ENCODE results near the gene HMX1.

Gene HMX1

GRCh38 chr4:8872402-8873291 is 1.0 kb upstream of the HMX1 start:
- DNase-seq (ENCODE audit: low read depth), result no peak
- no peak overlapping the region for H3K4me3 ChIP-seq (ENCODE audit: low read depth, low read length)

DNA sequence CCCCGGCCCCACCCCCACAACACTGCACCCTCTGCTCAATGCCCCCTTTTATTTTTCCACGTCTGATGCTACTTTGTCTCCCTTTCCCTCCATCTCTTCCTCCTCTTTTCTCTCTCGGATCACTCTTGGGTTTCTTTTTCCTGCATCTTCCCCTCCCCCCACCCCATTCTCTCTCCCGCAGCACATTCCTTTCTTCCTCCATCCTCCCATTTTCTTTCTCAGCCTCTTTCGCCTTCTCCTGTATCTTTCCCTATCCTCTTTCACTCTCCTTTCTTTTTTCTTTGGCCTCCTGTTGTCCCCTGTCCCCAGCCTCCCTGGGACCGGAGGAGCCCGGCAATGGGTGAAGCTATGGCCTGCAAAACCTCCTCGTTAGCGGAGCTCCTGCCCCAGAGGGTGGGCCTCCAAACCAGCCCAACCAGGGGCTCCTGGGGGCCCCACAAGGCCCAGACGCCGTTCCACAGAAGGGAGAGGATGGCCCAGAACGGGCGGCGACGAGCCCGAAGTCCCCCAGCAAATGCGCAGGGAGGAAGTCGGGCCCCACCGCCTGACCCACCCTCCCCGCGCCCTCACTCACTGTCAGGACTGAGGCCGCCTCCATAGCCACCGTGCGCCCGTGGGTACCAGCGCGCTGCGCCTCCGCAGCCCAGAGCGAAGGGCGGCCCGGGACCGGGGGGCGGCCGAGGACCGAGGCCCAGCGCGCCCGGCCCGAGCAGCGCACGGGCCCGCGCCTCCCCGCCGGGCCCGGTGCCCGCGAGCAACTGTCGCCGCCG is 807 bp downstream of the HMX1 start:
- DNase-seq (ENCODE audit: low read depth), result no peak
- no peak overlapping the region for H3K4me3 ChIP-seq (ENCODE audit: low read depth, low read length)

DNA sequence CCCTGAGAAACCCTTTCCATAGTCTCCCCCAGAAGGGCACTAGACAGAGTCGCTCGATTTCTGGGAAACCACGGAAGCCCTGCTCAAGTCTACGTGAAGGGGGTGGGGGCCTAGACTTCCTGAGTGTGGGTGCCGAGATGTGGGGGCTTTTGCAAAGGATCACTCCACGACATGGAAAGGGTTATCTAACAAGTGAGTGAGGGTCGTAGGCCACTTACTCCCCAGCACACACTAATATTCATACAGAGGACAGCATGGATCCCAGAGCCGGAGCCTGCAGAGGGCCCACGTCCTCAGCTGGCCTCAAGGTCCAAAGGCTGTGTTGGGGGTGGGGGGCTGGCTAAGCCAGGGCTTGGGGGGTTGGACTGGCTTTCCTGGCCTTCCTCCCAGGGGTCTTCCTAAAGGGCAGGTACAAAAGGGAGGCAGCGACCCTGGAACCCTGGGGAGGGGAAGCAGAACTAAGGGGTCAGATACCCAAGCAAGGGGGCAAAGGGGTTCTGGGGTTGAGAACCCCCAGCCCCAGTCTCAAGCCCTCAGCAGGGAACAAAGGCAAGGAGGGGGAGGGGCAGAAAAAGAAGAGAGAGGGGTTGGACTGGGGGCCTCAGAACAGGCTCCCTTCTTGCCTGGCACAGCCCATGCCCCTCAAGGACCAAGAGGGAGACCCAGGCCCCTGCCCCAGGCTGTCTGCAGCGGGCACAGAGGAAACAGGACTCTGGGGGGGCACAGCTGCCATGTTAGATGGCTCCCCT is 1.6 kb downstream of the HMX1 start:
- no peak overlapping the region for H3K4me3 ChIP-seq (ENCODE audit: low read depth, low read length)
- no peak for DNase-seq (ENCODE audit: low read depth)

DNA sequence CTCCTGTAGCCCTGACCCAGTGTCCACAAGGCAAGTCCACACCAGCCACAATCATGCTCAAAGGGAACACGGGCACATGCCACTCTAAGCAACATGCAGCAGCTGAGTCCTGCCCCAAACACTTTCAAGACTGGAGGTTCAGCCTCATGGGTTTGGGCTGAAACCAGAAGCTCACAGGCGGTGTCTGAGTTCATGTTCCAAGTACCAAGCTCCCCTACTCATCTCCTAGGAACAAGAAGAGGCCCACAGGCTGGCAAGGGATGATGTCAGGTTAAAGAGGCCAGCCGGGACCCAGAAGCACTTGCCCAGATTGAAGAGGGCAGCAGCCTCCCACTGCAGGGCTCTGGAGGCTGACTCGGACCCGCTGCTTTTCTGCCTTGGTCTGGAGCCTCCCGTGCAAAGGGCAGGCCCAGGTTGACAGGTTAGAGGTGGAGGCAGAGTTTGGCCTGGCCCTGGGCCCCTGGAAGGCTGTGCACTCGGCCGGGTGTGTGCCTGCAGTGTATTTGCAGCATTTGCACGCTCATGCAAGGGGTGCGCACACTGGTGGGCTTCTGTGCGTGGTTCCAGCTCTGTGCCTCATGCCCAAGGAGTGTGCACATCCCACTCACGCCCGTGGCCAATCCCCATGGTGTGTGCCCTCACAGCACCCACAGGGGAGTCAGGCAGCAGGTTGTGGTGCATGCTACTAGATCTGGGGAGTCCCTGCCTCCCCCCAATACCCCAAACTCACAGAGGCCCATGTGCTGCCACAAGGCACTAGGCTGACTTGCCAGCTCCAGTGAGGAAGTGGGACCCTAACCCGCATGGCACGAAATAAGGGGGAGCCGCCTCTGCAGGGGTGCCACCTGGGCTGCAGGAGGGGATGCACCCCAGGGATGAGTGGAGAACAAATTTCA is 2.4 kb downstream of the HMX1 start:
- H3K4me3 ChIP-seq (ENCODE audit: low read depth, low read length), result no peak overlapping the region
- DNase-seq (ENCODE audit: low read depth), result no peak

DNA sequence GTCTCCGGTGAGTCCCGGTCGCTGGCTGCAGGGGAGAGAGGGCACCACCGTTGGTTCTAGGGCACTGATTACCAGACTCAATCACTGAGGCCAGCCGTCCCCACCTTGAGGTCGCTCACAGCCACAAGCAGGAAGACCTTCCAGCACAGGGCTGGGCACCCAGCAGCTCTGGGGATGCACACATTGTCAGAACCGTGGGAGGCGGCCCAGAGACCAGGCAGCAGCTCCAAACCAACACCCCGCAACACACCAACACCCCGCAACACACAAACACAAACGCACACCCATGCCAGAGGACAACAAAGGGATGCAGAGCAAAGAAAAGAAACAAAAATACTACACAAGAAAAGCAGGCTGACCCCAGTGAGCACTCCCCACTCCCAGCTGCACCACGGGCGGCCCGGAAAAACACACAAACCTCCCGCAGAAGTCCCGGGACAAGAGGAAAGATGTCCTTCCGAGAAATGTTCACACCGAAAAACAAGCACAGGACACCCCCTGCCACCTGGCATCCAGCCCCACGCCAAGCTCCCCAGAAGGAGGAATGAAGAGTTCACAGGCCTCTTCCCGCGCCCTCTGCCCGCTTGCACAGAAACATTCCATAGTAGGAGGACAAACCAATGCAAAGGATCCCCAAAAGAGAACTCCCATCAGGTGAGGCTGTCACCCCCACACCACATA is 3.2 kb downstream of the HMX1 start:
- H3K4me3 ChIP-seq (ENCODE audit: low read depth, low read length), result no peak overlapping the region
- DNase-seq (ENCODE audit: low read depth), result no peak

GRCh38 chr4:8867624-8868320 is 3.9 kb downstream of the HMX1 start:
- DNase-seq (ENCODE audit: low read depth), result no peak
- H3K4me3 ChIP-seq (ENCODE audit: low read depth, low read length), result no peak overlapping the region

- no peak overlapping the region for H3K4me3 ChIP-seq (ENCODE audit: low read depth, low read length)
- no peak for DNase-seq (ENCODE audit: low read depth)
Measured at GRCh38 chr4:8866828-8867623, 4.6 kb downstream of the HMX1 start.

DNA sequence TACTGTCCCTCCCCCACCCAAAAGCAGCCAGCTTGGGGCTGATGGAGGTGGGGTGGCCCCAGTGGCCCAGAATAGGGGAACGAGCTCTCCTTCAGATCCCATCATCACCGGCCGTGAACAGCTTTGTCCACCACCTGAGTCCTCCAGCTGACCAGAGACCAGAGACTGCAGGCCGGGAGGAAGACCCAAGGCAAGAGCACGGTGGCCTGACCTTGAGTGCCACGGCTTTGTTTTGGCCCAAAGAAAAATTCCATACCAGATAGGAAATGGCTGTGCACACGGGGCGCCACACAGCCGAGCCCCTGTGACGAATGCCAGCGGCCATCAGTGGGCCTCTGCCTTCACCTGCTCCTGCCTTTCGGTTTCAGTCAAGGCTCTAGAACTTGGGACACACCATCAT is 5.2 kb downstream of the HMX1 start:
- no peak overlapping the region for H3K4me3 ChIP-seq (ENCODE audit: low read depth, low read length)
- DNase-seq (ENCODE audit: low read depth), result no peak

GRCh38 chr4:8865681-8866310 is 5.8 kb downstream of the HMX1 start:
- no peak overlapping the region for H3K4me3 ChIP-seq (ENCODE audit: low read depth, low read length)
- DNase-seq (ENCODE audit: low read depth), result no peak

GRCh38 chr4:8864912-8865680 is 6.5 kb downstream of the HMX1 start:
- DNase-seq (ENCODE audit: low read depth), result no peak
- no peak overlapping the region for H3K4me3 ChIP-seq (ENCODE audit: low read depth, low read length)

- no peak for DNase-seq (ENCODE audit: low read depth)
- H3K4me3 ChIP-seq (ENCODE audit: low read depth, low read length), result no peak overlapping the region
Measured at GRCh38 chr4:8863686-8864682, 7.7 kb downstream of the HMX1 start.

GRCh38 chr4:8862800-8863685 is 8.6 kb downstream of the HMX1 start:
- DNase-seq (ENCODE audit: low read depth), result no peak
- no peak overlapping the region for H3K4me3 ChIP-seq (ENCODE audit: low read depth, low read length)

GRCh38 chr4:8862334-8862733 is 9.3 kb downstream of the HMX1 start:
- no peak for DNase-seq (ENCODE audit: low read depth)
- no peak overlapping the region for H3K4me3 ChIP-seq (ENCODE audit: low read depth, low read length)

Data from skeletal muscle cell (primary cell).